HUES48 (cell line): ENCODE data around the gene ERVW-1.
"Not testable (repeated sequence)": the region's sequence is repeated elsewhere in the genome, so short reads cannot be mapped to it uniquely, and the experiment has no call there.

Source experiments
- H3K27ac ChIP-seq: one replicate; pipeline ENCODE4 v1.7.0; 2013; ENCODE audit warnings: low read depth, low read length, inconsistent platforms
- H3K27me3 ChIP-seq: 2 replicates; pipeline ENCODE4 v1.6.1; 2013; ENCODE audit warnings: mild to moderate bottlenecking, low read length; ENCODE audit not compliant: control insufficient read depth, insufficient read depth
- H3K36me3 ChIP-seq: 2 replicates; pipeline ENCODE4 v1.6.1; 2013; ENCODE audit warnings: low read length; ENCODE audit not compliant: control insufficient read depth, insufficient read depth
- H3K4me1 ChIP-seq: 2 replicates; pipeline ENCODE4 v1.6.1; 2013; ENCODE audit warnings: mild to moderate bottlenecking, low read length; ENCODE audit not compliant: control insufficient read depth, insufficient read depth
- H3K4me3 ChIP-seq: 2 replicates; pipeline ENCODE4 v1.5.1; 2013; ENCODE audit warnings: mild to moderate bottlenecking, low read depth, low read length
- H3K9ac ChIP-seq: 2 replicates; pipeline ENCODE4 v1.6.1; 2013; ENCODE audit warnings: mild to moderate bottlenecking, low read depth, low read length, moderate library complexity
- H3K9me3 ChIP-seq: 2 replicates; pipeline ENCODE4 v1.6.1; 2013; ENCODE audit warnings: low read length; ENCODE audit not compliant: control insufficient read depth, insufficient read depth

Gene ERVW-1

GRCh38 chr7:92489634-92490033 lies 11.9 kb upstream of the ERVW-1 start:
- Histone ChIP-seq H3K9me3 (no peaks in the 10 kb centered on the region), H3K36me3 (peaks cover 90% of the 10 kb centered on the region), H3K27me3 (no peaks in the 10 kb centered on the region), H3K9ac (no peak overlapping the region), H3K27ac (no peak overlapping the region), H3K4me1 (no peaks in the 10 kb centered on the region), H3K4me3 (no peak overlapping the region)

GRCh38 chr7:92487804-92488203 lies 10.1 kb upstream of the ERVW-1 start:
- no peak overlapping the region for H3K27ac ChIP-seq
- H3K36me3 ChIP-seq: peaks cover 73% of the 10 kb centered on the region
- H3K4me1 ChIP-seq: no peaks in the 10 kb centered on the region
- no peaks in the 10 kb centered on the region for H3K9me3 ChIP-seq
- H3K9ac ChIP-seq: no peak overlapping the region
- H3K27me3 ChIP-seq: no peaks in the 10 kb centered on the region
- H3K4me3 ChIP-seq: no peak overlapping the region

DNA sequence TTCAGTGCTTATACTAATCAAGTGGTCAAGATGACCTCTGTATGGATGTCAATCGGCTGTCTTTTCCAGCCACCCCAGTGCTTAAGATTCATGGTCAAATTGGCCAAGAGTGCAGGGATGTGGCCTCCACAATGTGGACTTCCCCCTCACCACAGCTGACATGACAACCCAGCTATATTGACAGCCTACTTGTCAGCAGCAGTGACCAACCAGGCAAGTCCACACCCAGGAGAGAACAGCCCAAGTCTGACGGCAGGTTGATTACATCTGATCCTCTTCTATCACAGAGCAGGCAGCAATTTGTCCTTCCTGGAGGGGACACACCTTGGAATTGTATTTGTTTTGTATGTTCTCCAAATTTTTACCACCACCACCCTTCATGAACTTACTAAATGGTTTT lies 8.2 kb upstream of the ERVW-1 start:
- Histone ChIP-seq H3K9ac (no peak overlapping the region), H3K36me3 (peaks cover 55% of the 10 kb centered on the region), H3K27ac (no peak overlapping the region), H3K27me3 (no peaks in the 10 kb centered on the region), H3K9me3 (no peaks in the 10 kb centered on the region), H3K4me3 (no peak overlapping the region), H3K4me1 (no peaks in the 10 kb centered on the region)

- Histone ChIP-seq H3K4me3 (no peak overlapping the region), H3K36me3 (peaks cover 49% of the 10 kb centered on the region), H3K27ac (no peak overlapping the region), H3K9me3 (no peaks in the 10 kb centered on the region), H3K27me3 (no peaks in the 10 kb centered on the region), H3K4me1 (no peaks in the 10 kb centered on the region), H3K9ac (no peak overlapping the region)
These were observed 7.6 kb upstream of the ERVW-1 start for GRCh38 chr7:92485267-92485892.

DNA sequence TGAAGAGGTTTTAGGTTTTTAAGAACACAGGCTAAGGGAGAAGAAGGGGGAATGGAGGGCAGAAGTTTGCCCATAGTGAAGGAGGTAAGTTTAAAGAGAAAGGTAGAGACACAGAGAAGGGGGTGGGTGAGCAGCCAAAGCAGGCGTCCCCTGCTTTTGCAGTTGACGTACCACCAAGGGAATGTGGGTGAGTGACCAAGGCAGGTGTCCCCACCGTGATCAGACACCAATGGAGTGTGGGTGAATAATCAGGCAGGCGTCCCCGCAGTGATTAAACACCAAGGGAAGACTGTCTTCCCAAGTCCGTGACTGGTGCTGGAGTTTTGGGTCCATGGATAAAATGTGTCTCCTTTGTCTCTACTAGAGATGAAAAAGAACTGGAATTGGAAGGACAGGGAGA lies 6.5 kb upstream of the ERVW-1 start:
- not testable (repeated sequence) for H3K9me3 ChIP-seq, H3K27ac ChIP-seq, H3K4me3 ChIP-seq, H3K4me1 ChIP-seq, H3K9ac ChIP-seq, H3K27me3 ChIP-seq
- peaks cover 39% of the 10 kb centered on the region for H3K36me3 ChIP-seq

DNA sequence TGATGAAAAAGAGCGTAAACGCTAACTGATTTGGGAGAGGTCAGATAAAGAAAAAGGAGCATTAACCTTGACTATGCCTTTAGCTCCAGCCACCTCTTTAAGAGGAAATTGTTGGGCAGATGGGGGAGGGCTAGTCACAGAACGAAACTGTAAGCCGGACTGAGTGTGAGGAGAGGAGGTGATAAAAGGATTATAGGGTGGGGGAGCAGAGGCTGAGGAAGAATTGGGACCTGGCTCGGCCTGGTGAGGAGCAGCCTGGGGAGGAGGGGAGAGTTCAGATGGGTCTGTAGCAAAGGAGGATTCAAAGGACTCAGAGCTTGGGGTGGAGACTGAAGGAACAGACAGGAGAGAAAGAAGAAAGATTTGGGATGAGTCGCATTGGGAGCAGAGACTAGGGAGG lies 5.9 kb upstream of the ERVW-1 start:
- not testable (repeated sequence) for H3K9me3 ChIP-seq, H3K4me3 ChIP-seq, H3K27ac ChIP-seq, H3K9ac ChIP-seq, H3K27me3 ChIP-seq, H3K4me1 ChIP-seq
- peaks cover 34% of the 10 kb centered on the region for H3K36me3 ChIP-seq

DNA sequence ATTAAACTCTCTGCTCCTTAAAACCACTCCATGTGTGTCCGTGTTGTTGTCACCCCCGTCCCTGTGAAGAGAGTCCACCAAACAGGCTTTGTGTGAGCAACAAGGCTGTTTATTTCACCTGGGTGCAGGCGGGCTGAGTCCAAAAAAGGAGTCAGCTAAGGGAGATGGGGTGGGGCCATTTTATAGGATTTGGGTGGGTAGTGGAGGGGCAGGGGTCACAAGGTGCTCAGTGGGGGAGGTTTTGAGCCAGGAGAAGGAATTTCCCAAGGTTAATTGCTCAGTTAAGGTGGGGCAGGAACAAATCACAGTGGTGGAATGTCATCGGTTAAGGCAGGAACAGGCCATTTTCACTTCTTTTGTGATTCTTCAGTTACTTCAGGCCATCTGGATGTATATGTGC lies 1.4 kb upstream of the ERVW-1 start:
- H3K36me3 ChIP-seq, H3K4me3 ChIP-seq, H3K9me3 ChIP-seq, H3K4me1 ChIP-seq, H3K9ac ChIP-seq, H3K27me3 ChIP-seq, H3K27ac ChIP-seq: not testable (repeated sequence)

GRCh38 chr7:92478711-92479110 lies 965 bp upstream of the ERVW-1 start:
- Histone ChIP-seq H3K36me3 (no peaks in the 10 kb centered on the region), H3K9me3 (no peaks in the 10 kb centered on the region), H3K9ac (no peak overlapping the region), H3K4me3 (no peak overlapping the region), H3K27ac (no peak overlapping the region), H3K4me1 (no peaks in the 10 kb centered on the region; the same call in 1 of the 2 replicates), H3K27me3 (no peaks in the 10 kb centered on the region)

- Histone ChIP-seq H3K9me3 (no peaks in the 10 kb centered on the region), H3K4me3 (no peak overlapping the region), H3K27ac (no peak overlapping the region), H3K9ac (no peak overlapping the region), H3K36me3 (no peaks in the 10 kb centered on the region), H3K27me3 (no peaks in the 10 kb centered on the region), H3K4me1 (no peaks in the 10 kb centered on the region; the same call in 1 of the 2 replicates)
These were observed 349 bp upstream of the ERVW-1 start for GRCh38 chr7:92478095-92478494.

DNA sequence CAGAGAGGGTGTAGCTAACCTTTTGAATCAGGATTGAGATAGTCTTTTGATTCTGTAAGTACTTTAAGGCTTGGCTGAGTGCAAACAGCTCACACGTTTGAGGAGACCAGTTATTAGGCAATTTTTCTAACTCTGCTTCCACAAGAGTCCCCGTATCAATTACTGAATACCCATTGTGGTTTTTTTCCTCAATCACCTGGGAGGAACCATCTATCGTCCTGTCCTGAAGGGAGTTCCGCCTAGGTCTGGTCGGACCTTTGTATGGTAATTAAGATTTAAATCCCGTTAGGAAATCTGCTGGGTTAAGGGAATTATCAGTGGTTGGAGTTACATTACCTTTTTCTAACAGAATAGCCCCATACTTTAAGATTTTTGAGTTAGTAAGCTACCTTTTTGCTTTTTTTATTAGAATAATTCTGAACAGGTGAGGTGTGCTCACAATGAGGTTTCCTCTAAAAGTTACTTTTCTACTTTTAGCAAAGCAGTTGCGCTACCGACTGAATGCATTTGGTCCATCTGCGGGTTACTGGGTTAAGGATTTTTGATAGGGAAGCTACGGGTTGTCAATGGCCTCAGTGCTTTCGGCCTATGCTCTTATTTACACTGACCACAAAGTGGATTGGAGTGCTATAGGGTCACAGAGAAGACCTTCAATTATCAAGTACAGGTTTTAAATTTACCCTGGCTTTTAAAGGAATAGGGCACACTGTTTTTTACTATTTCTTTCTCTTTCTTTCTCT lies 1.7 kb downstream of the ERVW-1 start:
- H3K9ac ChIP-seq, H3K9me3 ChIP-seq, H3K27me3 ChIP-seq, H3K4me3 ChIP-seq, H3K4me1 ChIP-seq, H3K36me3 ChIP-seq, H3K27ac ChIP-seq: not testable (repeated sequence)

DNA sequence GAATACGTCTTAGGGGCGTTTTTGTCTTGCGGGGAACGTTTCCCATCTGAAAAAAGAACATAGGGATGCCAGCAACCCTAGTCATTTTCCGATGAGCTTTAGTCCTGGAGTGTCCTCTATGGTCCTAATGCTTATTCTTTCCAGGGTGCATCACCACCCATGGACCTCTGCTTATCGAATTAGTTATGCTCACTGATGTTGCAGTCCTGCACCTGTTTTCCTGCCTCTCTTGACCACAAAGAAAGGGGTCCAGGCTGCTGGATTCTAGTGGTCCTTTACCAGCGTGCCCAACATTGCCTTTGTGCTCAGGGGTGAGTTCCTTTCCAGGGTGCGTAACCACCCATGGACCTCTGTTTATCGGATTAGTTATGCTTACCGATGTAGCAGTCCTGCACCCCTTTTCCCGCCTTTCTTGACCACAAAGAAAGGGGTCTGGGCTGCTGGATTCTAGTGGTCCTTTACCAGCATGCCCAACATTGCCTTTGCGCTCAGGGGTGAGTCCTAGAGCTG lies 2.4 kb downstream of the ERVW-1 start:
- H3K4me3 ChIP-seq, H3K9ac ChIP-seq, H3K4me1 ChIP-seq, H3K27me3 ChIP-seq, H3K27ac ChIP-seq, H3K36me3 ChIP-seq, H3K9me3 ChIP-seq: not testable (repeated sequence)
